ENCODE measurements around the gene GATA5.

The GATA5 gene

GRCh38 chr20:62475772-62476055 is at the start of gene GATA5:
TSS of gene GATA5 (minus strand) at chr20:62475995. CDS start at chr20:62475521, 474 bp downstream.
- no peak for DNase-seq (ENCODE audit: low read depth, low spot score)
- TF ChIP-seq CTCF (IDR thresholded peaks at IDR 0.05; ENCODE audit: low read depth, low read length): no peak
- H3K4me3 ChIP-seq (ENCODE audit: low read depth, low read length): no peak within 1 kb of the TSS
- in situ Hi-C loops (cut with HindIII; ENCODE audit: low sequenced_read_pairs): no loop called here

GRCh38 chr20:62525014-62525413 is 49.2 kb upstream of the GATA5 start:
- in situ Hi-C loops (cut with HindIII; ENCODE audit: low sequenced_read_pairs): no loop called here
- DNase-seq (ENCODE audit: low read depth, low spot score): no peak
- no peak for TF ChIP-seq CTCF (IDR thresholded peaks at IDR 0.05; ENCODE audit: low read depth, low read length)
- H3K4me3 ChIP-seq (ENCODE audit: low read depth, low read length): no peak overlapping the region

GRCh38 chr20:62524505-62524911 is 48.7 kb upstream of the GATA5 start:
- TF ChIP-seq CTCF (IDR thresholded peaks at IDR 0.05; ENCODE audit: low read depth, low read length): no peak
- in situ Hi-C loops (cut with HindIII; ENCODE audit: low sequenced_read_pairs): no loop called here
- no peak overlapping the region for H3K4me3 ChIP-seq (ENCODE audit: low read depth, low read length)
- no peak for DNase-seq (ENCODE audit: low read depth, low spot score)

- TF ChIP-seq CTCF (IDR thresholded peaks at IDR 0.05; ENCODE audit: low read depth, low read length): no peak
- DNase-seq (ENCODE audit: low read depth, low spot score): no peak
- in situ Hi-C loops (cut with HindIII; ENCODE audit: low sequenced_read_pairs): no loop called here
- H3K4me3 ChIP-seq (ENCODE audit: low read depth, low read length): no peak overlapping the region
Observed at GRCh38 chr20:62523473-62524203, 47.8 kb upstream of the GATA5 start.

- TF ChIP-seq CTCF (IDR thresholded peaks at IDR 0.05; ENCODE audit: low read depth, low read length): no peak
- in situ Hi-C loops (cut with HindIII; ENCODE audit: low sequenced_read_pairs): no loop called here
- DNase-seq (ENCODE audit: low read depth, low spot score): no peak
- H3K4me3 ChIP-seq (ENCODE audit: low read depth, low read length): no peak overlapping the region
Observed at GRCh38 chr20:62522748-62523396, 47.1 kb upstream of the GATA5 start.

- in situ Hi-C loops (cut with HindIII; ENCODE audit: low sequenced_read_pairs): no loop called here
- TF ChIP-seq CTCF (IDR thresholded peaks at IDR 0.05; ENCODE audit: low read depth, low read length): no peak
- no peak for DNase-seq (ENCODE audit: low read depth, low spot score)
- no peak overlapping the region for H3K4me3 ChIP-seq (ENCODE audit: low read depth, low read length)
Observed at GRCh38 chr20:62519826-62520225, 44.0 kb upstream of the GATA5 start.
